Transverse colon (tissue), 4 donors: Measurements from ENCODE around the gene MCM9. TPM values are rescaled to one million over a fixed set of nuclear protein-coding genes. Genes with fewer than 3 reads are reported as not detected.

Experiments
- DNase-seq: peaks from one replicate; pipeline ENCODE4 v3.0.0-alpha.2; 2019
- H3K27ac ChIP-seq, 4 donors: fragments of 200-600 bp; sonication (generic); 2 replicates each; pipeline ENCODE4 v1.5.1; 2016 to 2018; ENCODE audit warnings: inconsistent platforms in 4 of 4
- H3K27me3 ChIP-seq: fragments of 200-600 bp; sonication (generic); 2 replicates; pipeline ENCODE4 v1.5.1; 2017; ENCODE audit warnings: inconsistent platforms
- H3K36me3 ChIP-seq, 4 donors: fragments of 200-600 bp; sonication (generic); 2 replicates each; pipeline ENCODE4 v1.5.1; 2017 to 2019; ENCODE audit warnings: inconsistent platforms in 4 of 4
- H3K4me1 ChIP-seq, 4 donors: fragments of 200-600 bp; sonication (generic); 2 replicates each; pipeline ENCODE4 v1.5.1; 2017 to 2020; ENCODE audit warnings: inconsistent platforms in 4 of 4
- H3K4me3 ChIP-seq, 4 donors: fragments of 200-600 bp; sonication (generic); 1 replicate in 1 of 4; 2 replicates in 3 of 4; pipeline versions ENCODE4 v1.5.1 to v1.6.1; 2017 to 2019; ENCODE audit warnings: inconsistent platforms in 4 of 4
- H3K9me3 ChIP-seq, 2 donors: fragments of 200-600 bp; sonication (generic); 2 replicates each; pipeline ENCODE4 v1.5.1; 2017 to 2019; ENCODE audit warnings: inconsistent platforms in 2 of 2
- EP300 ChIP-seq: sonication (generic); formaldehyde crosslinking; IDR thresholded peaks from one replicate; pipeline ENCODE4 v1.6.1; 2017; ENCODE audit warnings: antibody characterized with exemption, low read depth
- POLR2A ChIP-seq: fragments of 450-650 bp; IDR thresholded peaks from one replicate; pipeline ENCODE4 v1.6.1; 2016; ENCODE audit warnings: antibody characterized with exemption, mild to moderate bottlenecking, moderate library complexity
- POLR2AphosphoS5 ChIP-seq, 3 donors: sonication (generic); formaldehyde crosslinking; IDR thresholded peaks; one replicate each; pipeline ENCODE4 v1.6.1; 2016; ENCODE audit warnings: antibody characterized with exemption in 3 of 3
- WGBS, 2 donors: methylation state at CpG; one replicate each; pipeline ENCODE4 v1.1.5; 2018; ENCODE audit warnings: low coverage in 1 of 2; 5-methylcytosine and 5-hydroxymethylcytosine counted together
- in situ Hi-C, 4 donors: fragments of 200-750 bp; cut with MboI; loops; one replicate each; pipeline versions ENCODE4 v1.15.0 to v1.15.1; 2017; ENCODE audit warnings: low sequenced_read_pairs in 3 of 4, low pct_ligation_motif_present in 1 of 4, low pct_unique_long_range_greater_than_20kb in 1 of 4
- intact Hi-C: fragments of 100-400 bp; cut with DNase I; formaldehyde crosslinking; loops from one replicate; pipeline ENCODE4 v1.15.1; 2023; ENCODE audit warnings: low total_unique reads
- total RNA-seq, 4 donors: library from RNA; depleted of rRNA; stranded (reverse); fragments of >200 nt; gene quantifications; one replicate each; pipeline ENCODE4 v1.1.0, GENCODE V29; 2016
- TF ChIP-seq, protein P1 (sequence below), 5 experiments: fragments of 200-600 bp in 3 of 5; fragments of 450-650 bp in 2 of 5; sonication (generic) in 3 of 5; IDR thresholded peaks; 1 replicate in 2 of 5; 2 replicates in 3 of 5; pipeline ENCODE4 v1.5.1; 2016 to 2017; ENCODE audit warnings: antibody characterized with exemption in 5 of 5, inconsistent platforms in 3 of 5, mild to moderate bottlenecking in 2 of 5, moderate library complexity in 1 of 5

The MCM9 gene
- total RNA-seq, 4 donors from 2014 or later = 5.2 to 27.6 (median 19.0) TPM

DNA sequence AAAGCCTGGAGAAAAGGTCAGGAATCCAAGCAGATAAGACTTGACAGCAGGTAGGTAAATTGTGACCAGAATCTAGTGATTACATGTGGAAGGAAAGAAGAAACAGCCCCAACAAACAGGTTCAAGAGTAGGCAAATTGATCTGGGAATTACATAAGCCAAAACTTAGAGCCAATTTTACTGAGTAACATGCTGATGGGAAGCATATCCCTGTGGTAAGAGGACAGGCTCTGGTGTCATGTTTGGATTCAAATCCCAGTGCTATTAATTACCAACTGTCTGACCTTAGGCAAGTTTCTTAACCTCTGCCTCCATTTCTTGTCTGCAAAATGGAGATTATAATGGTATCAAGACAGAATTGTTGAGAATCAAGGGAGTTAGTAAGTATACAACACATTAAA lies 20.4 kb downstream of the MCM9 start:
- H3K36me3 ChIP-seq = peaks cover 0 to 39% (median 18%) of the 10 kb centered on the region in 4 donors
- in situ Hi-C loops = no loop called here

DNA sequence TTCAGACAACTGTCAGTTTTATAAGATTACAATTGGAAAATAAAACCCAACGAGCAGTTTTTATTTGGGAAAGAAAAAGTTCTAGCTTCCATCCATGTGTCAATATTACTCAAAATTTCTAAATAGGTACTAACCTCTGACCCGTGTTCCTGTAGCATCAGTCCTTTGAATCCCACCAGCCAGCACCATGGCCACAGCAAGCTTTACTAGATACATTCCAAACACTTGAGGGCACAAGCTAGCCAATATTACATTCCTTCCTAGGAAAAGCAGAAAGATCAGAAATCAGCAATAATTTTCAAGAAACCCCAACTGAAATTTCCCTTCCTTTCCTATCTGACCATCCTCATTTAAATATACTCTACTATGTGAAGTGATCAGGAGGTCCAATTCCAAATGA lies 21.8 kb downstream of the MCM9 start:
- WGBS, 2 donors = 85 to 94% methylated on average over 2 of the region's 2 CpGs
- intact Hi-C loops = no loop called here
- TF ChIP-seq POLR2AphosphoS5 (IDR thresholded peaks at IDR 0.05) (no peak), EP300 (no peak), POLR2A (no peak)
- TF ChIP-seq, protein P1, sequence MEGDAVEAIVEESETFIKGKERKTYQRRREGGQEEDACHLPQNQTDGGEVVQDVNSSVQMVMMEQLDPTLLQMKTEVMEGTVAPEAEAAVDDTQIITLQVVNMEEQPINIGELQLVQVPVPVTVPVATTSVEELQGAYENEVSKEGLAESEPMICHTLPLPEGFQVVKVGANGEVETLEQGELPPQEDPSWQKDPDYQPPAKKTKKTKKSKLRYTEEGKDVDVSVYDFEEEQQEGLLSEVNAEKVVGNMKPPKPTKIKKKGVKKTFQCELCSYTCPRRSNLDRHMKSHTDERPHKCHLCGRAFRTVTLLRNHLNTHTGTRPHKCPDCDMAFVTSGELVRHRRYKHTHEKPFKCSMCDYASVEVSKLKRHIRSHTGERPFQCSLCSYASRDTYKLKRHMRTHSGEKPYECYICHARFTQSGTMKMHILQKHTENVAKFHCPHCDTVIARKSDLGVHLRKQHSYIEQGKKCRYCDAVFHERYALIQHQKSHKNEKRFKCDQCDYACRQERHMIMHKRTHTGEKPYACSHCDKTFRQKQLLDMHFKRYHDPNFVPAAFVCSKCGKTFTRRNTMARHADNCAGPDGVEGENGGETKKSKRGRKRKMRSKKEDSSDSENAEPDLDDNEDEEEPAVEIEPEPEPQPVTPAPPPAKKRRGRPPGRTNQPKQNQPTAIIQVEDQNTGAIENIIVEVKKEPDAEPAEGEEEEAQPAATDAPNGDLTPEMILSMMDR (IDR thresholded peaks at IDR 0.05) = no peak
- DNase-seq = no peak
- no peaks in the 10 kb centered on the region for H3K4me1 ChIP-seq
- in situ Hi-C loops = no loop called here
- H3K27ac ChIP-seq = no peak overlapping the region
- H3K36me3 ChIP-seq = peaks cover 0 to 47% (median 22%) of the 10 kb centered on the region in 4 donors
- no peaks in the 10 kb centered on the region for H3K27me3 ChIP-seq
- H3K9me3 ChIP-seq = no peaks in the 10 kb centered on the region
- no peak overlapping the region for H3K4me3 ChIP-seq

More for the DNA sequence above, 20.4 kb downstream of the MCM9 start:
- Histone ChIP-seq H3K4me1 (no peaks in the 10 kb centered on the region), H3K27ac (no peak overlapping the region), H3K27me3 (no peaks in the 10 kb centered on the region), H3K9me3 (no peaks in the 10 kb centered on the region), H3K4me3 (no peak overlapping the region)
- intact Hi-C loops = no loop called here
- no peak for DNase-seq
- TF ChIP-seq, protein P1 (IDR thresholded peaks at IDR 0.05) = no peak

DNA sequence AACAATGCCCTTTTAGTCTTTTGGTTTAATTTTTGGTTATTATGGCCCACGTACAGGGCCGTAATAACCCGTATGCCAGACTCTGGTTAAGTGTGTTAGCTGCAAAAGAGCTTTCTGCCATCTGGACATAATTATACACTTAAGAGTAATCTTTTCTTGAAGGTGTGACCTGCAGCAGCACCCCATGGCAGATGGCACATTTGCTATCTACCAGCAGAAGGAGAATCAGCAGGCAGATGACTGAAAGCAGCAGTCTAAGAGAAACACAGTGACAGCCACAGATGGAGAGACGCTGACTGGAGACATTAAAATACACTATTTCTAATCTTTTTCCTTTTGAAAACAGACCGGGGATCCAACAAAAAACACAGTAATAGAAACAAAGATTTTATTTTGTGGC lies 22.3 kb downstream of the MCM9 start:
- intact Hi-C loops = no loop called here
- 79 to 87% methylated on average over 5 of the region's 5 CpGs for WGBS, 2 donors
- Histone ChIP-seq H3K27ac (no peak overlapping the region), H3K4me3 (no peak overlapping the region), H3K36me3 (peaks cover 0 to 47% (median 22%) of the 10 kb centered on the region in 4 donors), H3K9me3 (no peaks in the 10 kb centered on the region), H3K4me1 (no peaks in the 10 kb centered on the region), H3K27me3 (no peaks in the 10 kb centered on the region)
- TF ChIP-seq POLR2A (no peak), POLR2AphosphoS5 (IDR thresholded peaks at IDR 0.05) (no peak), EP300 (no peak)
- TF ChIP-seq, protein P1 (IDR thresholded peaks at IDR 0.05) = no peak
- DNase-seq = no peak
- in situ Hi-C loops = no loop called here

- no peak for TF ChIP-seq POLR2A
- H3K27ac ChIP-seq = no peak overlapping the region
- no peak for DNase-seq
- in situ Hi-C loops (no loop called here), intact Hi-C loops (no loop called here)
- H3K4me3 ChIP-seq = no peak overlapping the region
- no peaks in the 10 kb centered on the region for H3K4me1 ChIP-seq
- no peaks in the 10 kb centered on the region for H3K27me3 ChIP-seq
- no peaks in the 10 kb centered on the region for H3K9me3 ChIP-seq
- peaks cover 0 to 48% (median 20%) of the 10 kb centered on the region in 4 donors for H3K36me3 ChIP-seq
- WGBS, 2 donors = 70 to 81% methylated on average over 1 of the region's 1 CpG
These were observed 26.5 kb downstream of the MCM9 start for GRCh38 chr6:118908441-118908840.

- H3K27me3 ChIP-seq = no peaks in the 10 kb centered on the region
- in situ Hi-C loops = no loop called here
- H3K4me1 ChIP-seq = peaks cover 0 to 8% (median 1%) of the 10 kb centered on the region in 4 donors
- 93% methylated on average over 4 of the region's 4 CpGs; no CpG with 5 or more reads in 1 of the 2 donors for WGBS, 2 donors
- no peak for DNase-seq
- intact Hi-C loops = no loop called here
- H3K27ac ChIP-seq = no peak overlapping the region
- TF ChIP-seq POLR2AphosphoS5 (IDR thresholded peaks at IDR 0.05) = no peak
- TF ChIP-seq, protein P1 (IDR thresholded peaks at IDR 0.05) = no peak
- TF ChIP-seq POLR2A = no peak
- no peak for TF ChIP-seq EP300
- peaks cover 0 to 24% (median 9%) of the 10 kb centered on the region in 4 donors for H3K36me3 ChIP-seq
- H3K9me3 ChIP-seq = no peaks in the 10 kb centered on the region
- H3K4me3 ChIP-seq = no peak overlapping the region
These were observed 29.1 kb downstream of the MCM9 start for GRCh38 chr6:118905851-118906250.
